Activated CD8-positive, alpha-beta memory T cell treated with anti-CD3 and anti-CD28 coated beads, Interleukin-2, amount 10 ng/mL, durations not matched to agents 7 days and 5 days (primary cell): ENCODE data around the gene TBC1D23. TPM values are rescaled to one million over a fixed set of nuclear protein-coding genes. Genes with fewer than 3 reads are reported as not detected.
A peak's percentile ranks its signal among the peaks of the same experiment; 100 is the strongest.

Source experiments
- ATAC-seq: fragments of 150-1000 bp; cut with Tn5 transposase; one replicate; pipeline ENCODE4 v1.10.0; 2021; ENCODE audit warnings: moderate library complexity
- CTCF ChIA-PET: fragments of 350-600 bp; sonication (Branson Sonifier 250); formaldehyde crosslinking; loops from one replicate; lab custom pipeline; 2021; ENCODE audit warnings: antibody characterized with exemption; lab: Charles Lee
- DNase-seq: peaks from one replicate; pipeline ENCODE4 v3.0.0-alpha.2; 2020
- H3K27ac Mint-ChIP-seq: one replicate; pipeline ENCODE4 v1.8.0; 2021; ENCODE audit warnings: mild to moderate bottlenecking, mixed read lengths
- H3K27me3 Mint-ChIP-seq: one replicate; pipeline ENCODE4 v1.8.0; 2021; ENCODE audit warnings: mixed read lengths
- H3K36me3 Mint-ChIP-seq: one replicate; pipeline ENCODE4 v1.8.0; 2021; ENCODE audit warnings: mild to moderate bottlenecking, mixed read lengths
- H3K4me1 Mint-ChIP-seq: one replicate; pipeline ENCODE4 v1.8.0; 2021; ENCODE audit warnings: mixed read lengths
- H3K4me3 Mint-ChIP-seq: one replicate; pipeline ENCODE4 v1.8.0; 2021; ENCODE audit warnings: mild to moderate bottlenecking, moderate library complexity, mixed read lengths
- H3K9me3 Mint-ChIP-seq: one replicate; pipeline ENCODE4 v1.8.0; 2022; ENCODE audit warnings: low read depth, mixed read lengths
- total RNA-seq, 2 experiments: library from RNA; stranded (reverse); gene quantifications; one replicate each; pipeline ENCODE4 v1.2.3, GENCODE V29; 2021

Gene TBC1D23
- total RNA-seq, 2 experiments from 2014 or later: 23.4 to 30.1 TPM

DNA sequence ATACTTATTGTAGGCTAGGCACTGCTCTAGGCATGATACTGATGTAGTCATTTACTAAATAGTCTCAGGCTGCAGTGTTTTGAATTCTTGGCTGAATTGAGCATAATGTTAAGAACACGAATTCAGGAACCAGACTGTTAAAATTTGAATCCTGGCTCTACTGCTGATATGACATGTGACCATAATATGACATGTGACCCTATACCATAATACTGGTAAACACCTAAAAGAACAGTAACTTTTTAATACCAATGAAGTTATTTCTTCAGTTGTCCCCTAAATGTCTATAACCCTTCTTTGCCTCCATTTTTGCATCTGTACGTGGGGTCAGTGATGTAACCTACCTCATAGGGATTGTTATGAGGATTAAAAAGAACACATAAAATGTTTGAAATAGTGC, 18.1 kb downstream of the TBC1D23 start:
- Mint-ChIP-seq H3K9me3 (no peaks in the 10 kb centered on the region), H3K4me3 (no peak overlapping the region), H3K27me3 (no peaks in the 10 kb centered on the region), H3K27ac (no peak overlapping the region), H3K36me3 (peaks cover 5% of the 10 kb centered on the region), H3K4me1 (peaks cover 4% of the 10 kb centered on the region)
- no peak for ATAC-seq
- no peak for DNase-seq
- CTCF ChIA-PET: interaction anchor here (1.9 to 2.2 kb wide), 2 partner anchors 9 to 10 kb away, joined by 4 read pairs; no protein-coding TSS in a partner anchor

DNA sequence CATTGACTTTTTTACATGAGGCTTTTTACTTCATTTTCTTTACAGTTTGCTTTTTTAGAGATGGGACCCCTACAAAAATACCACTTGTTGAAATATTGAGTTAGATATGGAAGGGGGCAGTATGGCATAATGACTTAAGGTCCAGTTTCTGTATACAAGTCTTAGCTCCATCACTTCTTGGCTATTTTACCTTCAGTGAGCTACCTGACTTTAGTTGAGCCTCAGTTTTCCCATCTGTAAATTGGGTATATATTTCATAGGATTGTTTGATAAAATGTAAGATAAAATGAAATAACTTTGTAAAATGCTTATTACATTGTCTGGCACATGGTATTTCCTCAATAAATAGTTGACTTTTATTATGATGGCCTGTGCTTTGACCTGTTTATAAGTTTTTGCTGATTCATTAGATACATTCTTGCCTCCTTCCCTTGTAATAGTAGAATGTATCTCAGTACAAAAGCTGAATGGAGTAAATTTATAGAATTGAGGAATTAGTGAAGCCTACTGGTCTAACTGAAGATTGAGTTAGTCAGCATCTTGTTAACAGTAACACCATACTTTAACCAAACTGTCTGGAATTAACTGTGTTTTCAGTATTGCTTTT, 27.6 kb downstream of the TBC1D23 start:
- Mint-ChIP-seq H3K4me1 (peaks cover 10% of the 10 kb centered on the region), H3K27ac (no peak overlapping the region), H3K4me3 (no peak overlapping the region), H3K9me3 (no peaks in the 10 kb centered on the region), H3K27me3 (no peaks in the 10 kb centered on the region), H3K36me3 (peaks cover 20% of the 10 kb centered on the region)
- no peak for ATAC-seq
- no peak for DNase-seq
- CTCF ChIA-PET: interaction anchor here (1.8 kb wide), 1 partner anchor 11 kb away, joined by 4 read pairs; no protein-coding TSS in a partner anchor

DNA sequence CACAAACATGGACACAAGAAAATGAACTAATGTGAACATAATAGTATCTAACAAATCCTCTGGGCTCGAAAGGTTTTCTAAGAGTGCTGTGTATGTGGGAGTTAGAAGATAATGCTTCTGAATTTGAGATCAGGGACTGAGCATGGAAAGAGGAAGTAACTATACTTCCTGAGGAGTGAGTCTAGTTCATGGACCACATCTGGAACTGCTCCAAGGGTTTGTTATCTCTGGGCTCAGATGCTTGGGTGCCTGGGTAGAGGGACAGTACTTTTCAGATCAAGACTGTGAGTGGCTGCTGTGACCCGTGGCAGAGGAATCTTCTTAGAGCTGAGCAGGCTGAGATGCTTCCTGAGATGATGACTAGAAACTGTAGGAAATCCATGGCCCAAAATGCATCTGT, 28.5 kb downstream of the TBC1D23 start:
- ATAC-seq: no peak
- CTCF ChIA-PET: no interaction called here
- Mint-ChIP-seq H3K4me1 (peaks cover 8% of the 10 kb centered on the region), H3K9me3 (no peaks in the 10 kb centered on the region), H3K27ac (no peak overlapping the region), H3K27me3 (no peaks in the 10 kb centered on the region), H3K36me3 (peaks cover 19% of the 10 kb centered on the region), H3K4me3 (no peak overlapping the region)
- no peak for DNase-seq

DNA sequence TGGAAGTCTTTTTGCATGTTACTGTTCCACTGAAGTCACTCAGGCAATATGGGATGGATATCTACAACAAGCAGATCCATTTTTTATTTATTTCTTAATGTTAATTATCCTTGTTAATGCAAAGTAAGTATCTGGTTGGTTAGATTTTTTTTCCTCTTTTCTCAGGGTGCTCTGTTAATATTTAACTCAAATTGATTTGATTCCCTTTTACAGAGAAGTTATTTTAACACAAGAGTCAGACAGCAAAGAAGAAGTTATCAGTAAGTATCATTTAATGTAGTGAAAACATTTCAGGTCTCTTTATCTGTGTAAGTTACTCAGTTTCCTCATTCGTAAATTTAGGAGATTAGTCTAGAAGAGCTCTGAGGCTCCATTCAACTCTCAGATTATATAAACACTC, 34.3 kb downstream of the TBC1D23 start:
- H3K9me3 Mint-ChIP-seq: no peaks in the 10 kb centered on the region
- H3K27me3 Mint-ChIP-seq: no peaks in the 10 kb centered on the region
- peaks cover 23% of the 10 kb centered on the region for H3K36me3 Mint-ChIP-seq
- CTCF ChIA-PET: interaction anchor here (0.6 kb wide), 1 partner anchor 229 kb away, joined by 5 read pairs; no protein-coding TSS in a partner anchor
- ATAC-seq (no peak), DNase-seq (no peak)
- peaks cover 6% of the 10 kb centered on the region for H3K4me1 Mint-ChIP-seq
- H3K27ac Mint-ChIP-seq: no peak overlapping the region
- H3K4me3 Mint-ChIP-seq: no peak overlapping the region

DNA sequence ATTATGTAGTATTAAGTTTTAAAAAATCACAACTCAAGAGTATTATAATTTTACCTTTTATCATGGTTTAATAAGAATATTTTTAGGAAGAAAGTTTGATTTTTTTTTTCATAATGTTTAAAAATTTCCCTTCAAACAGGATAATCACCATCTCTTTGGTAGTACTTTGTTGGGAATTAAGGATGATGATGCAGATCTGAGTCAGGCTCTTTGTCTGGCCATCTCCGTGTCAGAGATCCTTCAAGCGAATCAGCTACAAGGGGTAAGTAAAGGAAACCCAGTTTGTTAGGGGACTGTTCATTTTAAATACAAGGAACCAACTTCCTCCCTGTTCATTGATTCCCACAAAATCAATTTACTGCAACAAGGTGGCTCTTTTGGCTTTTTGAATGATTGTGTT, 37.0 kb downstream of the TBC1D23 start:
- CTCF ChIA-PET: interaction anchor here (1.5 kb wide), 1 partner anchor 229 kb away, joined by 4 read pairs; no protein-coding TSS in a partner anchor
- H3K36me3 Mint-ChIP-seq: peaks cover 23% of the 10 kb centered on the region
- no peaks in the 10 kb centered on the region for H3K27me3 Mint-ChIP-seq
- no peaks in the 10 kb centered on the region for H3K9me3 Mint-ChIP-seq
- H3K27ac Mint-ChIP-seq: no peak overlapping the region
- no peak for DNase-seq
- no peak for ATAC-seq
- H3K4me1 Mint-ChIP-seq: no peaks in the 10 kb centered on the region
- no peak overlapping the region for H3K4me3 Mint-ChIP-seq

DNA sequence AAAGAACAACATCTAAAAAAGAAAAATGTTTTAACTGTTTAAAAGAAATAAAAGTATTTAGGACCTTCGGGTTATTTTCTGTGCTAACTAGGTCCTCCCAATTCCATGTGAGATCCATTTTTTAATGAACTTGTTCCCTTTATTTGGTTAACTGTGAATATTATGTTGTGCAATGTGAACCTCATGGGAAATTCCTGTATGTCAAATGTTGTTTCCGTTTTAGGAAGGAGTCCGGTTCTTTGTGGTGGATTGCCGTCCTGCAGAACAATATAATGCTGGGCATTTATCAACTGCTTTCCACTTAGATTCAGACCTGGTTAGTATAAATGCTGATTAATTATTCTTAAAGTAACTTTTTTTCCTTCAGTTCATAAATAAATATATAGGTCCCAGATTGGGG, 38.2 kb downstream of the TBC1D23 start:
- Mint-ChIP-seq H3K9me3 (no peaks in the 10 kb centered on the region), H3K36me3 (peaks cover 25% of the 10 kb centered on the region), H3K27me3 (no peaks in the 10 kb centered on the region), H3K4me1 (no peaks in the 10 kb centered on the region), H3K27ac (no peak overlapping the region), H3K4me3 (no peak overlapping the region)
- CTCF ChIA-PET: no interaction called here
- DNase-seq: no peak
- ATAC-seq: no peak

DNA sequence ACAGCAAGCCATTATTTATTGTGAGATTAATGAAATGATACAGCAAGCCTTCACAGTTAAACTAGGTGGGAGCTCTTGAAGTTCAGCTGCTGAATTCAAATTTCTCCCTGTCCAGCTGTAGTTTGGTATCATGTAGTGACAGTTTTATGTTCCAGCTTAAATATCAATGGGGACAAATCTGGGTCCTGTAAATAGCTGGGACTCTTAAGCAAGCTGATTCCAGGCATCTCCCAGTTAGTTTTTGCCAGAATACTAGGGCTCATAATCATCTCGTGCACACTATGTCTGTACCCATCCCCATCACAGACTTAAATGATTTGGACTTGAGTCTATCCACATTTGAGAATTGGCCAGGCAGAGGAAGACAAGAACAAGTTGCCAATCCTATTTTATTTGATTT, 45.9 kb downstream of the TBC1D23 start:
- CTCF ChIA-PET: no interaction called here
- no peaks in the 10 kb centered on the region for H3K9me3 Mint-ChIP-seq
- H3K4me1 Mint-ChIP-seq: peaks cover under 1% of the 10 kb centered on the region
- peaks cover 9% of the 10 kb centered on the region for H3K36me3 Mint-ChIP-seq
- no peak overlapping the region for H3K27ac Mint-ChIP-seq
- no peak overlapping the region for H3K4me3 Mint-ChIP-seq
- DNase-seq (no peak), ATAC-seq (no peak)
- H3K27me3 Mint-ChIP-seq: no peaks in the 10 kb centered on the region

DNA sequence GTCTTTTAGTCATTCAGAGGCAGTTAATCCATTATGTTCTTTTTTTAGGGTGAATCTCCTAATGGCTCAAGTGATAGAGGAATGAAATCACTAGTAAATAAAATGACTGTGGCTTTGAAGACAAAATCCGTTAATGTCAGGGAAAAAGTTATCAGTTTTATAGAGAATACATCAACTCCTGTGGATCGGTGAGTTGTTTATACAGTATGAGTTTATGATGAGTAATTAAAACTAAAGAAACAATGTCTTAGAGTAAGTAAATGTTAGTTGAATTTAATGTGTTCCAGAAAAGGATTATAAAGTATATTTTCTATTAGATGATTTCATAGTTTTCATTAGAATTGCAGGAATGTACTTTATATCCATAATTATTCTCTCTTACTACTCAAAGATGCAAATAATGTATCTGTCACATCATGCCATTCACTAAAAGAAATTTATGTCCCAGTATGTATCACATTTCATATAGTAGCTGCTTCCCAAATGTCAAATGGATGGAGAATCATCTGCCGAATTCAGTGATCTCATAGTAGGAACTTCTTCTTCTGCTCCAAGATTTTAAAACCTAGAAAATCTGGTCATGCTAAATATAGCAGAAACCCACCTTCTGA, 49.7 kb downstream of the TBC1D23 start:
- ATAC-seq (no peak), DNase-seq (no peak)
- H3K9me3 Mint-ChIP-seq: no peaks in the 10 kb centered on the region
- H3K36me3 Mint-ChIP-seq: peaks cover 4% of the 10 kb centered on the region
- CTCF ChIA-PET: no interaction called here
- H3K27ac Mint-ChIP-seq: no peak overlapping the region
- no peak overlapping the region for H3K4me3 Mint-ChIP-seq
- H3K4me1 Mint-ChIP-seq: peaks cover 4% of the 10 kb centered on the region
- no peaks in the 10 kb centered on the region for H3K27me3 Mint-ChIP-seq

DNA sequence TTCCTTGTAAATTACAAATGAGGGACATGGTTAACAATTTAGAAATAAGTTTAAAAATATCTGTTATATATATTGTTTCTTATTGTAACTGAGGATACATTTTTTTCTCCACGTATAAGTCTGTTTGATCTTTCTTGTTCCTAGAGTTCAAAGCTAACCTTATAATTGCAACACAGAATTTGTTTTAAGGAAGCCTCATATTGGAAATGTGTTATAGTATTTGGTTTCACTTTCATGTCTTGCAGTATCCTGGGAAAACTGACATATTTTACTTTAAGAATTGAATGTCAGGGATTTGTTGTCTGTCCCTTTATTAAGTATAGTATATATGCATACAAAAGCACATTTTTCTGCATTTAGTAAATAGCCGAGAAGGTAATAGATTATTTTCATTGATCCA, 50.2 kb downstream of the TBC1D23 start:
- DNase-seq: no peak
- Mint-ChIP-seq H3K4me3 (no peak overlapping the region), H3K4me1 (peaks cover 4% of the 10 kb centered on the region), H3K36me3 (peaks cover 4% of the 10 kb centered on the region), H3K27me3 (no peaks in the 10 kb centered on the region), H3K27ac (no peak overlapping the region), H3K9me3 (no peaks in the 10 kb centered on the region)
- ATAC-seq: no peak
- CTCF ChIA-PET: interaction anchor here (0.9 kb wide), 1 partner anchor 479 kb away, joined by 4 read pairs; no protein-coding TSS in a partner anchor

DNA sequence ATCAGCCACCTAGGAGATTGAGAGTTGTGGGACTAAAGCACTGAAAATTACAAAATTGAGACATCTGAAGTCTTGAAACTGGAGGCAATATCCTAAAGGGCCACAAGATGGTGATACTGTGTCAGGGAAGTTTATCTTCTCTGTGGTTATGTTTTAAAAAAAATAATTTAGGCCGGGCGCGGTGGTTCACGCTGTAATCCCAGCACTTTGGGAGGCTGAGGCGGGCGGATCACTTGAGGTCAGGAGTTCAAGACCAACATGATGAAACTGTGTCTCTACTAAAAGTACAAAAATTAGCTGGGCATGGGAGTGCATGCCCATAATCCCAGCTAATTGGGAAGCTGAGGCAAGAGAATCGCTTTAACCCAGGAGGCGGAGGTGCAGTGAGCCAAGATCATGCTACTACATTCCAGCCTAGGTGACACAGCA, 55.9 kb downstream of the TBC1D23 start:
- Mint-ChIP-seq H3K4me3 (peak overlapping the region; percentile 18), H3K27ac (peak overlapping the region; percentile 70)

DNA sequence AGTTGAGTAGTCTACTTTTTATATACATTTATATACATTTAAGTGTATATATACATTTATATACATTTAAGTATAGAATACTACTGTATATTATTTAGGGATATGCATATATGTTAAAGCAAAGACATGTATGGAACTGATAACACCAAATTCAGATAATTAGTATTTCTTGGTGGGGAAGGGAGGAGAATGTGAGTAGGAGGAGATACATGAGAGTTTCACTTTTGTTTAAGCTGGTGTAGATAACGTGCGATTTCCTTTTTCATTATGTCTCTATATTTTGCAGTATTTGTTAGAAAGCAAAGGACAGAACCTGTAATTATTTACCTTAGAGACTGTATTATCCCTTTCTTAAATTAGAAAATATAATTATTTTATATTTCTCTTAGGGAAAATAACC, 57.1 kb downstream of the TBC1D23 start:
- Mint-ChIP-seq H3K27me3 (no peaks in the 10 kb centered on the region), H3K36me3 (peaks cover 5% of the 10 kb centered on the region), H3K27ac (peak overlapping the region; percentile 94), H3K4me3 (peak overlapping the region; percentile 58), H3K9me3 (no peaks in the 10 kb centered on the region), H3K4me1 (peaks cover 14% of the 10 kb centered on the region)
- DNase-seq (no peak), ATAC-seq (peak; percentile 78)
- CTCF ChIA-PET: interaction anchor here (0.9 to 3.2 kb wide), 3 partner anchors 17 to 486 kb away, joined by 4 to 18 read pairs (median 6); partner anchors contain the start of gene NIT2

More for the DNA sequence above, 55.9 kb downstream of the TBC1D23 start:
- peaks cover 18% of the 10 kb centered on the region for H3K4me1 Mint-ChIP-seq
- peaks cover 5% of the 10 kb centered on the region for H3K36me3 Mint-ChIP-seq
- ATAC-seq: peak; percentile 69
- CTCF ChIA-PET: interaction anchor here (0.6 to 3.2 kb wide), 16 partner anchors 13 to 485 kb away, joined by 3 to 18 read pairs (median 6); partner anchors contain the start of genes LNP1, NIT2 and TOMM70
- no peaks in the 10 kb centered on the region for H3K27me3 Mint-ChIP-seq
- DNase-seq: peak; percentile 60
- H3K9me3 Mint-ChIP-seq: no peaks in the 10 kb centered on the region

DNA sequence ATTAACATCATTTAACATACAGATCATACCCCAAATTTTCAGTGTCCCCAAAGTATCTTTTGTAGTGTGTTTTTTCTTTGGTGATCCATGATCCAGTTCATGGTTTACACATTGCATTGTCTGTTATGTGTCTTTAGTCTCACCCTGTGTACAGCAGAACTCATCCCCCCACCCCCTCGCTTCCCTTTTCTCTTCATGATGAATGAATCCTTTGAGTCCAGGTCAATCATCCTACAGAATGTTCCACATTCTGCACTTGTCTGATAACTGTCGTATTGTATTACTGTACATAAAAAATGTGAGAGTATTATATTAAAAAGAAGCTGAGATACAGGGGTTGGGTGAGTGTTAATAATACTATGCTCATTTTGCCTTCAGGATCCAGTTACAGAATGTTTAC, 59.2 kb downstream of the TBC1D23 start:
- peaks cover 5% of the 10 kb centered on the region for H3K36me3 Mint-ChIP-seq

DNA sequence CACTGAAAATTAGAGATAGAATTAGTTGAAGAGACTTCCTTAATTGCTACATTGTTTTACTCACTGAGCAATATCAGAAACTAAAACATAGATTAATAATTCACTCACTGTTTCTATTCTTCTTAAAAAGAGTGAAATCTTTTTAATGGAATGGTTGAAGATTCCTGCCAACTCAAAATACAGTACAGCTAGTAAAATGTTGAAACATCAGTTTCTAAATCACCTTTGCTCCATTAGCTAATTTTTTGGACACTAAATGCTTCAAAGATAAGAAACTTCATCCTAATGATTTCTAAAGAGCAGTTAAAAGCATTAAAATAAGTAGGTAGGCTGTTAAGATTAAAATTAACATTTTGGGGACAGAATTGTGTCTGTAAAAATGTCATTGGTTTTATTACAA, 63.3 kb downstream of the TBC1D23 start:
- DNase-seq (no peak), ATAC-seq (no peak)
- no peaks in the 10 kb centered on the region for H3K4me1 Mint-ChIP-seq
- peaks cover 7% of the 10 kb centered on the region for H3K9me3 Mint-ChIP-seq
- H3K4me3 Mint-ChIP-seq: no peak overlapping the region
- CTCF ChIA-PET: interaction anchor here (0.6 kb wide), 1 partner anchor 138 kb away, joined by 3 read pairs; no protein-coding TSS in a partner anchor
- H3K27me3 Mint-ChIP-seq: no peaks in the 10 kb centered on the region
- peaks cover 20% of the 10 kb centered on the region for H3K36me3 Mint-ChIP-seq
- H3K27ac Mint-ChIP-seq: no peak overlapping the region

More for the DNA sequence above, 59.2 kb downstream of the TBC1D23 start:
- DNase-seq: no peak
- CTCF ChIA-PET: interaction anchor here (0.7 kb wide), 1 partner anchor 1282 kb away, joined by 3 read pairs; no protein-coding TSS in a partner anchor
- Mint-ChIP-seq H3K27me3 (no peaks in the 10 kb centered on the region), H3K9me3 (no peaks in the 10 kb centered on the region), H3K4me3 (no peak overlapping the region), H3K27ac (no peak overlapping the region), H3K4me1 (peaks cover 14% of the 10 kb centered on the region)
- ATAC-seq: no peak
